ENCODE measurements around the gene GDF7.

- TF ChIP-seq CTCF (conservative IDR thresholded peaks at IDR 0.05; ENCODE audit: low read length) (no peak), EZH2phosphoT487 (IDR thresholded peaks at IDR 0.05; ENCODE audit: borderline replicate concordance, low read depth, low read length) (no peak)
Measured at GRCh38 chr2:20621366-20622295, 45.3 kb upstream of the GDF7 start.

Measured in OCI-LY7 (cell line).